Measurements from ENCODE around the gene RNASET2. TPM values are rescaled to one million over a fixed set of nuclear protein-coding genes. Genes with fewer than 3 reads are reported as not detected.

Gene RNASET2
- total RNA-seq: 143 and 163 TPM in 2 replicates

- intact Hi-C loops (cut with micrococcal nuclease): loop anchor here (1.0 to 5.0 kb wide), 6 partner anchors 14 to 616 kb away; partner anchors contain the start of gene CEP43
These were observed at the start of gene RNASET2 for GRCh38 chr6:166956444-166957086. RNASET2 (minus strand) TSS chr6:166956550; CDS start chr6:166956182, 368 bp downstream.

- intact Hi-C loops (cut with micrococcal nuclease): no loop called here
These were observed 49.2 kb upstream of the RNASET2 start for GRCh38 chr6:167005350-167006159.

GRCh38 chr6:167000759-167001158 is 44.4 kb upstream of the RNASET2 start:
- intact Hi-C loops (cut with micrococcal nuclease): loop anchor here (2.0 kb wide), 1 partner anchor 46 kb away; no protein-coding TSS in a partner anchor

- intact Hi-C loops (cut with micrococcal nuclease): loop anchor here (1.0 to 5.0 kb wide), 11 partner anchors 11 to 827 kb away; partner anchors contain the start of genes AFDN, MPC1, RNASET2 and RPS6KA2
These were observed 43.5 kb upstream of the RNASET2 start for GRCh38 chr6:166999884-167000253.

- intact Hi-C loops (cut with micrococcal nuclease): loop anchor here (1.0 to 5.0 kb wide), 10 partner anchors 10 to 828 kb away; partner anchors contain the start of genes AFDN, MPC1, RNASET2 and RPS6KA2
These were observed 43.0 kb upstream of the RNASET2 start, which contains the start of gene CEP43 for GRCh38 chr6:166999145-166999883. CEP43 (plus strand) TSS chr6:166999397; CDS start chr6:166999413, 16 bp downstream.

GRCh38 chr6:166998256-166999144 is 42.1 kb upstream of the RNASET2 start:
- intact Hi-C loops (cut with micrococcal nuclease): loop anchor here (1.0 to 5.0 kb wide), 10 partner anchors 9 to 829 kb away; partner anchors contain the start of genes AFDN, MPC1, RNASET2 and RPS6KA2

GRCh38 chr6:166997768-166998255 is 41.5 kb upstream of the RNASET2 start:
- intact Hi-C loops (cut with micrococcal nuclease): loop anchor here (1.0 to 5.0 kb wide), 5 partner anchors 135 to 829 kb away; partner anchors contain the start of genes AFDN and MPC1

GRCh38 chr6:166997348-166997747 is 41.0 kb upstream of the RNASET2 start:
- intact Hi-C loops (cut with micrococcal nuclease): loop anchor here (1.0 to 5.0 kb wide), 4 partner anchors 145 to 830 kb away; partner anchors contain the start of genes AFDN and MPC1

- intact Hi-C loops (cut with micrococcal nuclease): loop anchor here (5.0 kb wide), 3 partner anchors 614 to 831 kb away; partner anchors contain the start of genes AFDN and MPC1
These were observed 40.1 kb upstream of the RNASET2 start for GRCh38 chr6:166996406-166996805.

- intact Hi-C loops (cut with micrococcal nuclease): loop anchor here (1.0 to 2.0 kb wide), 6 partner anchors 10 to 214 kb away; partner anchors contain the start of gene CEP43
These were observed 33.2 kb upstream of the RNASET2 start for GRCh38 chr6:166989427-166990032.

- intact Hi-C loops (cut with micrococcal nuclease): loop anchor here (1.0 to 2.0 kb wide), 6 partner anchors 11 to 213 kb away; partner anchors contain the start of gene CEP43
These were observed 32.4 kb upstream of the RNASET2 start for GRCh38 chr6:166988674-166989201.

- intact Hi-C loops (cut with micrococcal nuclease): loop anchor here (2.0 kb wide), 1 partner anchor 81 kb away; no protein-coding TSS in a partner anchor
These were observed 31.6 kb upstream of the RNASET2 start for GRCh38 chr6:166987930-166988329.

GRCh38 chr6:166987448-166987847 is 31.1 kb upstream of the RNASET2 start:
- intact Hi-C loops (cut with micrococcal nuclease): no loop called here

- intact Hi-C loops (cut with micrococcal nuclease): no loop called here
These were observed 24.4 kb upstream of the RNASET2 start for GRCh38 chr6:166980738-166981137.

- intact Hi-C loops (cut with micrococcal nuclease): no loop called here
These were observed 21.5 kb upstream of the RNASET2 start for GRCh38 chr6:166977621-166978525.

- intact Hi-C loops (cut with micrococcal nuclease): no loop called here
These were observed 20.3 kb upstream of the RNASET2 start for GRCh38 chr6:166976636-166977035.

- intact Hi-C loops (cut with micrococcal nuclease): no loop called here
These were observed 15.8 kb upstream of the RNASET2 start for GRCh38 chr6:166972101-166972500.

- intact Hi-C loops (cut with micrococcal nuclease): no loop called here
These were observed 14.9 kb upstream of the RNASET2 start for GRCh38 chr6:166971271-166971670.
